Thyroid gland (tissue), 4 donors: ENCODE results near the gene GSTT4.
"Not testable (repeated sequence)": the region's sequence is repeated elsewhere in the genome, so short reads cannot be mapped to it uniquely, and the experiment has no call there.

Source experiments
- CTCF ChIP-seq, 6 experiments: fragments of 200-600 bp in 3 of 6; fragments of 450-650 bp in 3 of 6; sonication (generic) in 3 of 6; IDR thresholded peaks; one replicate each; pipeline ENCODE4 v1.5.1; 2016 to 2019; ENCODE audit warnings: antibody characterized with exemption in 6 of 6, mild to moderate bottlenecking in 2 of 6, inconsistent platforms in 1 of 6, moderate library complexity in 1 of 6
- POLR2A ChIP-seq, 2 donors: fragments of 450-650 bp; IDR thresholded peaks; one replicate each; pipeline ENCODE4 v1.6.1; 2017; ENCODE audit warnings: antibody characterized with exemption in 2 of 2, mild to moderate bottlenecking in 2 of 2, moderate library complexity in 1 of 2

- not testable (repeated sequence) for TF ChIP-seq CTCF, POLR2A (IDR thresholded peaks at IDR 0.05)
Measured at GRCh38 chr22:23979557-23980240, 25.6 kb downstream of the GSTT4 start, which contains the start of gene GSTT2.
